ENCODE measurements around the gene GOPC. TPM values are rescaled to one million over a fixed set of nuclear protein-coding genes. Genes with fewer than 3 reads are reported as not detected.

Gene GOPC
- total RNA-seq, 4 donors from 2014 or later, result 20.5 to 34.1 (median 24.2) TPM

DNA sequence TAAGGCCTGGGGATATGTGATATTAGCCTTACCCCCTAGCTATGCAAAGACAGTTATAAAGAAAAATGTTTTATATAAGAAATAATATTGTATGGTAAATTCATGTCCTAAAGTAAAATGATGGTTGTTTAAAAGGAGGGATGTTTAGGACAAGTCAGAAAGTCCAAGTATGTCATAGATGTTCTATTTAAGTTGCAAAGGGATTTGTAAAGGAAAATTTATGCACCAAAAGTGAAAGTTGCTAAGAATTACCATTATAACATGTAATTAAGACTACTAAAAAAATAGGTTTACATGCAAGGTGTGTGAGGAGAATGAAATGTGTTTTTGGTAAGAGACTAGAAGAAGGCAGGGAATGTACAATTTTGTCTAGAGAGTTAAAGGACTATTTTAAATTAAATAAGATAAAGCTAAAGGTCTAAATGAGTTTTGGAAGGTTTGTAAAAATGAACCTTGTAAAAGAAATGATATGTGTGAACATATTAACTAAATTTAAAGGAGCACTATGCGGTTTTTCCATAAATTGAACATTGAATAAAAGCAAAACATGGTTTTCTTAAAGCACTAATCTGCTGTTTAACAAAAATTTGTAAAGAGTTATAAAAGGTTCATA lies 22.7 kb upstream of the GOPC start:
- no peak for ATAC-seq
- no peak overlapping the region for H3K27ac ChIP-seq
- no peak for TF ChIP-seq POLR2A (IDR thresholded peaks at IDR 0.05)
- TF ChIP-seq EP300 (IDR thresholded peaks at IDR 0.05), result no peak
- TF ChIP-seq POLR2AphosphoS5 (IDR thresholded peaks at IDR 0.05), result no peak
- no peak for TF ChIP-seq CTCF (IDR thresholded peaks at IDR 0.05)
- H3K4me3 ChIP-seq, result no peak overlapping the region
- no peaks in the 10 kb centered on the region for H3K4me1 ChIP-seq
- H3K9me3 ChIP-seq, result peaks cover 0 to 8% (median 0%) of the 10 kb centered on the region in 3 donors
- WGBS, 2 donors (ENCODE audit: low coverage in 1 of 2), result 92 to 93% methylated on average over 1 of the region's 1 CpG
- H3K27me3 ChIP-seq, result no peaks in the 10 kb centered on the region
- H3K36me3 ChIP-seq, result no peaks in the 10 kb centered on the region

DNA sequence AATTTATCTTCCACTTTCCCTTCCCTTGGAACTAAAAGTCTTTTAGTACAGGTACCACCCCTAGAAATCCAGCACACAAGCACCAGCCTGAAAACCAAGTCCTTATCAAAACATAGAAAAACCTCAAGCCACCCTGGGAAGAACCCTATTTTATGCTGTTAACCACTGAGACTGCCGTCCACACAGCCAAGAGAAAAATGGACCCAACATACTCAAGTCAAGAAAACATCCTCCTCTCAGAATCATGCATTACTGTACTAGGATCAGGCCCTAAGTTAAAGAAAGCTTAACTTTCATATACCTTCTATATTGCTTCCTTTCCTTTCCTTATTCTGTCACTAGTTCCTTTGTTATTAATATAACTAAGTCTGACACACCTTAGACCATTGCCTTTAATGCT lies 16.9 kb upstream of the GOPC start:
- WGBS, 2 donors (ENCODE audit: low coverage in 1 of 2), result 100% methylated on average over 1 of the region's 1 CpG; no CpG with 5 or more reads in 1 of the 2 donors
- no peak for ATAC-seq

DNA sequence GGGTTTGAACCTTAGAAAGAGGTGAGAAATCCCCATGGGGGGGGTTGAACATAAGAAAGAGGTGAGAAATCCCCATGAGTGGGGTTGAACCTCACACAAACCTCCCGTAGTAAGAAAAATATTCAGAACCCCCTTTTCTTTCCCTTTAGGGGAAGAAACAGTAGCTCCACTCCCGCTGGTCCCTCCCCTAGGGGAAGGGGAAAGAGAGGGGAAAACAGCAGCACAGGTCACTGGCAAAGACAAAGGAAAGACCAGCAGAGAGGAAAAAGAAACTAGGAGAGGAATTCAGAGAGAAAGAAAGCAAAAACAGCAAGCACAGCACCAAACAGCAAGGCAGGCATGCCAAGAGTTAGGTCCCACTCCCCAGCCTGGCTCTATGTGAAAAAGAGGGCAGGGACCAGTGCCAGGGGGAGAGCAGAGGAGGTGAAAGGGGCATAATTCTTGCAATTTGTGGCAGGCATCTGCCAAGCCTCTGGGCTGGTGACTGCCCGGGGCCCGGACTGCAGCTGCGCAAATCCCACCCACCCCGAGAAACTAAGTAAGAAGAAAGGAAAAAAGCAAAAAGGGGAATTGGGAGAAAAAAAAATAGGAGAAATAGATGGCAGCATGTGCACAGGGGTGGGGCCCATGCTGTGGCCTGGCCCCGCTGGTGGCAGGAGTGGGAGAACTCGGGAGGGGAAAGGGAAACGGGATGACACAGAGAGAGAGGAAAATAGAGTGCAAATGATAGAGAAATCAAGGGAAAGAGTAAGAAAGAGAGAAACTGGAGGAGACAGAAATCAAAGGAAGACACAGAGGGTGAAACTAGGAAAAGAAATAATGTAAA lies 15.1 kb upstream of the GOPC start:
- H3K36me3 ChIP-seq, result no peaks in the 10 kb centered on the region
- no peaks in the 10 kb centered on the region for H3K27me3 ChIP-seq
- no peak overlapping the region for H3K27ac ChIP-seq
- ATAC-seq, result no peak
- no peaks in the 10 kb centered on the region for H3K4me1 ChIP-seq
- TF ChIP-seq CTCF (IDR thresholded peaks at IDR 0.05) (no peak), POLR2A (IDR thresholded peaks at IDR 0.05) (no peak), POLR2AphosphoS5 (IDR thresholded peaks at IDR 0.05) (no peak), EP300 (IDR thresholded peaks at IDR 0.05) (no peak)
- no peak overlapping the region for H3K4me3 ChIP-seq
- 73 to 83% methylated on average over 6 to 8 of the region's 9 CpGs for WGBS, 2 donors (ENCODE audit: low coverage in 1 of 2)
- no peaks in the 10 kb centered on the region for H3K9me3 ChIP-seq

More for the DNA sequence above, 16.9 kb upstream of the GOPC start:
- H3K36me3 ChIP-seq, result no peaks in the 10 kb centered on the region
- no peak for TF ChIP-seq POLR2A (IDR thresholded peaks at IDR 0.05)
- TF ChIP-seq POLR2AphosphoS5 (IDR thresholded peaks at IDR 0.05), result no peak
- TF ChIP-seq EP300 (IDR thresholded peaks at IDR 0.05), result no peak
- no peaks in the 10 kb centered on the region for H3K4me1 ChIP-seq
- H3K27me3 ChIP-seq, result no peaks in the 10 kb centered on the region
- no peak overlapping the region for H3K27ac ChIP-seq
- no peaks in the 10 kb centered on the region for H3K9me3 ChIP-seq
- H3K4me3 ChIP-seq, result no peak overlapping the region

- Histone ChIP-seq H3K36me3 (no peaks in the 10 kb centered on the region), H3K27me3 (no peaks in the 10 kb centered on the region), H3K9me3 (no peaks in the 10 kb centered on the region), H3K4me3 (no peak overlapping the region), H3K27ac (no peak overlapping the region), H3K4me1 (no peaks in the 10 kb centered on the region)
- TF ChIP-seq CTCF (IDR thresholded peaks at IDR 0.05), result no peak
- TF ChIP-seq EP300 (IDR thresholded peaks at IDR 0.05), result no peak
- TF ChIP-seq POLR2A (IDR thresholded peaks at IDR 0.05), result no peak
- TF ChIP-seq POLR2AphosphoS5 (IDR thresholded peaks at IDR 0.05), result no peak
- ATAC-seq, result no peak
- 67 to 92% methylated on average over 2 to 7 of the region's 8 CpGs for WGBS, 2 donors (ENCODE audit: low coverage in 1 of 2)
Measured at GRCh38 chr6:117616391-117617209, 14.3 kb upstream of the GOPC start.

DNA sequence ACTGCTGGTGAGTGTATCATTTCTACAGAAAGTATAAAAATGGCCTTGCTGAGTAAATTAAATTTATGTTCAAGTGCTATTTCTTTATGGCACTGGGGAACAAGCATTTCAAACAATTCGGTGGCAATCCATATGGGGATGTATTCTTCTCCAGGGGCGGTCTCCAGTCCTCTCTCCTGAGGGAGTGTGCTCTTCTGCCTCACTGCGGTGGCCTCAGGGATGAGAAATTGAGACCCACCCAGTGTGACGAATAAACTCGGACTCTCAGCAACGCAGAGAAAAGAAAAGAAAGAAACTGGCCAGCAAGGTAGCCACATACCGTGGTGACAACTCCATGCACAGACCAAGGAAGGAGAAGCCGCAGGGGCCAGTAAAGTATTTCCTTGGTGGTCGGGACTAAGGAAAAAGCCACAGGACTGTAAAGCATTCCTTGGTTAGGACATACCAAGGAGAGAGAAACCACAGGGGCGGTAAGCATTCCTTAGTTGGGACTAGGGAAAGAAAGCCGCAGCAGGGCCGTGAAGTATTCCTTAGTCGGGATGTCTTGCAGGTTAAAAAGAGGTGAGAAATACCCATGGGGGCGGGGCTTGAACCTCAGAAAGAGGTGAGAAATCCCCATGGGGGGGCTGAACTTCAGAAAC lies 13.6 kb upstream of the GOPC start:
- ATAC-seq, result no peak
- Histone ChIP-seq H3K4me3 (no peak overlapping the region), H3K36me3 (no peaks in the 10 kb centered on the region), H3K27me3 (no peaks in the 10 kb centered on the region), H3K27ac (no peak overlapping the region), H3K9me3 (no peaks in the 10 kb centered on the region), H3K4me1 (no peaks in the 10 kb centered on the region)
- 88 to 92% methylated on average over 10 to 13 of the region's 14 CpGs for WGBS, 2 donors (ENCODE audit: low coverage in 1 of 2)
- TF ChIP-seq POLR2AphosphoS5 (IDR thresholded peaks at IDR 0.05) (no peak), CTCF (IDR thresholded peaks at IDR 0.05) (no peak), EP300 (IDR thresholded peaks at IDR 0.05) (no peak), POLR2A (IDR thresholded peaks at IDR 0.05) (no peak)

Data from gastroesophageal sphincter (tissue), 4 donors.